ENCODE data around the gene PPP1R14D.

PPP1R14D gene

GRCh38 chr15:40796512-40796911, 32.0 kb downstream of the PPP1R14D start:
- H2AFZ ChIP-seq (ENCODE audit: low read depth, low read length), result no peak overlapping the region
- H3K9me3 ChIP-seq (ENCODE audit: low read length), result no peaks in the 10 kb centered on the region
- H3K36me3 ChIP-seq (ENCODE audit: insufficient read depth, low read length), result no peaks in the 10 kb centered on the region
- peaks cover 8% of the 10 kb centered on the region for H3K4me1 ChIP-seq (ENCODE audit: insufficient read depth, low read length)
- no peaks in the 10 kb centered on the region for H3K27me3 ChIP-seq (ENCODE audit: insufficient read depth, low read length)
- no peak overlapping the region for H3K4me3 ChIP-seq (ENCODE audit: low read length)

GRCh38 chr15:40796041-40796440, 32.5 kb downstream of the PPP1R14D start:
- H3K9me3 ChIP-seq (ENCODE audit: low read length), result no peaks in the 10 kb centered on the region
- H3K27me3 ChIP-seq (ENCODE audit: insufficient read depth, low read length), result no peaks in the 10 kb centered on the region
- peaks cover 8% of the 10 kb centered on the region for H3K4me1 ChIP-seq (ENCODE audit: insufficient read depth, low read length)
- H3K36me3 ChIP-seq (ENCODE audit: insufficient read depth, low read length), result no peaks in the 10 kb centered on the region
- no peak overlapping the region for H2AFZ ChIP-seq (ENCODE audit: low read depth, low read length)
- no peak overlapping the region for H3K4me3 ChIP-seq (ENCODE audit: low read length)

- Histone ChIP-seq H3K4me3 (ENCODE audit: low read length) (no peak overlapping the region), H3K36me3 (ENCODE audit: insufficient read depth, low read length) (peaks cover 3% of the 10 kb centered on the region), H2AFZ (ENCODE audit: low read depth, low read length) (no peak overlapping the region), H3K27me3 (ENCODE audit: insufficient read depth, low read length) (no peaks in the 10 kb centered on the region), H3K9me3 (ENCODE audit: low read length) (no peaks in the 10 kb centered on the region), H3K4me1 (ENCODE audit: insufficient read depth, low read length) (peaks cover 5% of the 10 kb centered on the region)
These were observed 35.1 kb downstream of the PPP1R14D start for GRCh38 chr15:40793216-40793989.

GRCh38 chr15:40792394-40792793, 36.1 kb downstream of the PPP1R14D start:
- Histone ChIP-seq H3K27me3 (ENCODE audit: insufficient read depth, low read length) (no peaks in the 10 kb centered on the region), H3K4me3 (ENCODE audit: low read length) (no peak overlapping the region), H3K4me1 (ENCODE audit: insufficient read depth, low read length) (no peaks in the 10 kb centered on the region), H2AFZ (ENCODE audit: low read depth, low read length) (no peak overlapping the region), H3K9me3 (ENCODE audit: low read length) (no peaks in the 10 kb centered on the region), H3K36me3 (ENCODE audit: insufficient read depth, low read length) (peaks cover 3% of the 10 kb centered on the region)

GRCh38 chr15:40790718-40791117, 37.8 kb downstream of the PPP1R14D start:
- H3K4me3 ChIP-seq (ENCODE audit: low read length), result no peak overlapping the region
- no peaks in the 10 kb centered on the region for H3K4me1 ChIP-seq (ENCODE audit: insufficient read depth, low read length)
- H3K36me3 ChIP-seq (ENCODE audit: insufficient read depth, low read length), result peaks cover 3% of the 10 kb centered on the region
- H3K27me3 ChIP-seq (ENCODE audit: insufficient read depth, low read length), result no peaks in the 10 kb centered on the region
- H2AFZ ChIP-seq (ENCODE audit: low read depth, low read length), result no peak overlapping the region
- H3K9me3 ChIP-seq (ENCODE audit: low read length), result no peaks in the 10 kb centered on the region

- Histone ChIP-seq H3K4me3 (ENCODE audit: low read length) (no peak overlapping the region), H2AFZ (ENCODE audit: low read depth, low read length) (no peak overlapping the region), H3K4me1 (ENCODE audit: insufficient read depth, low read length) (no peaks in the 10 kb centered on the region), H3K36me3 (ENCODE audit: insufficient read depth, low read length) (peaks cover 3% of the 10 kb centered on the region), H3K27me3 (ENCODE audit: insufficient read depth, low read length) (no peaks in the 10 kb centered on the region), H3K9me3 (ENCODE audit: low read length) (no peaks in the 10 kb centered on the region)
These were observed 38.5 kb downstream of the PPP1R14D start for GRCh38 chr15:40789999-40790398.

- Histone ChIP-seq H3K4me3 (ENCODE audit: low read length) (no peak overlapping the region), H2AFZ (ENCODE audit: low read depth, low read length) (no peak overlapping the region), H3K4me1 (ENCODE audit: insufficient read depth, low read length) (no peaks in the 10 kb centered on the region), H3K27me3 (ENCODE audit: insufficient read depth, low read length) (no peaks in the 10 kb centered on the region), H3K36me3 (ENCODE audit: insufficient read depth, low read length) (peaks cover 3% of the 10 kb centered on the region), H3K9me3 (ENCODE audit: low read length) (no peaks in the 10 kb centered on the region)
These were observed 39.4 kb downstream of the PPP1R14D start for GRCh38 chr15:40789119-40789518.

GRCh38 chr15:40787991-40788390, 40.5 kb downstream of the PPP1R14D start:
- Histone ChIP-seq H3K27me3 (ENCODE audit: insufficient read depth, low read length) (no peaks in the 10 kb centered on the region), H3K9me3 (ENCODE audit: low read length) (no peaks in the 10 kb centered on the region), H2AFZ (ENCODE audit: low read depth, low read length) (no peak overlapping the region), H3K4me1 (ENCODE audit: insufficient read depth, low read length) (no peaks in the 10 kb centered on the region), H3K36me3 (ENCODE audit: insufficient read depth, low read length) (peaks cover 3% of the 10 kb centered on the region), H3K4me3 (ENCODE audit: low read length) (no peak overlapping the region)

GRCh38 chr15:40787344-40787841, 41.1 kb downstream of the PPP1R14D start:
- Histone ChIP-seq H2AFZ (ENCODE audit: low read depth, low read length) (no peak overlapping the region), H3K9me3 (ENCODE audit: low read length) (no peaks in the 10 kb centered on the region), H3K4me1 (ENCODE audit: insufficient read depth, low read length) (no peaks in the 10 kb centered on the region), H3K36me3 (ENCODE audit: insufficient read depth, low read length) (peaks cover 3% of the 10 kb centered on the region), H3K27me3 (ENCODE audit: insufficient read depth, low read length) (no peaks in the 10 kb centered on the region), H3K4me3 (ENCODE audit: low read length) (no peak overlapping the region)

GRCh38 chr15:40785814-40786213, 42.7 kb downstream of the PPP1R14D start:
- no peaks in the 10 kb centered on the region for H3K9me3 ChIP-seq (ENCODE audit: low read length)
- H2AFZ ChIP-seq (ENCODE audit: low read depth, low read length), result no peak overlapping the region
- no peaks in the 10 kb centered on the region for H3K4me1 ChIP-seq (ENCODE audit: insufficient read depth, low read length)
- H3K36me3 ChIP-seq (ENCODE audit: insufficient read depth, low read length), result peaks cover 3% of the 10 kb centered on the region
- no peak overlapping the region for H3K4me3 ChIP-seq (ENCODE audit: low read length)
- no peaks in the 10 kb centered on the region for H3K27me3 ChIP-seq (ENCODE audit: insufficient read depth, low read length)

- Histone ChIP-seq H2AFZ (ENCODE audit: low read depth, low read length) (no peak overlapping the region), H3K27me3 (ENCODE audit: insufficient read depth, low read length) (no peaks in the 10 kb centered on the region), H3K36me3 (ENCODE audit: insufficient read depth, low read length) (no peaks in the 10 kb centered on the region), H3K4me1 (ENCODE audit: insufficient read depth, low read length) (no peaks in the 10 kb centered on the region), H3K9me3 (ENCODE audit: low read length) (no peaks in the 10 kb centered on the region), H3K4me3 (ENCODE audit: low read length) (no peak overlapping the region)
These were observed 43.3 kb downstream of the PPP1R14D start for GRCh38 chr15:40785164-40785563.

- no peaks in the 10 kb centered on the region for H3K27me3 ChIP-seq (ENCODE audit: insufficient read depth, low read length)
These were observed 45.8 kb downstream of the PPP1R14D start for GRCh38 chr15:40782609-40783227.

GRCh38 chr15:40776537-40777141, 51.9 kb downstream of the PPP1R14D start:
- Histone ChIP-seq H3K4me1 (ENCODE audit: insufficient read depth, low read length) (no peaks in the 10 kb centered on the region), H3K36me3 (ENCODE audit: insufficient read depth, low read length) (peaks cover 40% of the 10 kb centered on the region), H3K9me3 (ENCODE audit: low read length) (no peaks in the 10 kb centered on the region), H3K27me3 (ENCODE audit: insufficient read depth, low read length) (no peaks in the 10 kb centered on the region), H3K4me3 (ENCODE audit: low read length) (no peak overlapping the region), H2AFZ (ENCODE audit: low read depth, low read length) (no peak overlapping the region)

More at GRCh38 chr15:40782609-40783227, 45.8 kb downstream of the PPP1R14D start:
- H3K4me1 ChIP-seq (ENCODE audit: insufficient read depth, low read length), result no peaks in the 10 kb centered on the region
- no peak overlapping the region for H3K4me3 ChIP-seq (ENCODE audit: low read length)
- H2AFZ ChIP-seq (ENCODE audit: low read depth, low read length), result no peak overlapping the region
- H3K9me3 ChIP-seq (ENCODE audit: low read length), result no peaks in the 10 kb centered on the region
- peaks cover 11% of the 10 kb centered on the region for H3K36me3 ChIP-seq (ENCODE audit: insufficient read depth, low read length)

Data from neuron (in vitro differentiated cells).